Osteoblast (primary cell): ENCODE results near the gene CGRRF1. TPM values are rescaled to one million over a fixed set of nuclear protein-coding genes. Genes with fewer than 3 reads are reported as not detected.

Source experiments
- DNase-seq: peaks from one replicate; pipeline ENCODE4 v3.0.0; 2011; ENCODE audit warnings: low spot score, mixed read lengths; ENCODE audit not compliant: insufficient read length; ENCODE audit errors: missing footprints
- H2AFZ ChIP-seq: 2 replicates; pipeline ENCODE4 v1.6.0; 2011; ENCODE audit warnings: mild to moderate bottlenecking, low read length
- H3K27ac ChIP-seq: 2 replicates; pipeline ENCODE4 v1.5.1; 2011; ENCODE audit warnings: mild to moderate bottlenecking, low read depth, low read length, moderate library complexity
- H3K27me3 ChIP-seq: 2 replicates; pipeline ENCODE4 v1.6.0; 2012; ENCODE audit warnings: mild to moderate bottlenecking, control low read depth, inconsistent platforms, low read length, moderate library complexity; ENCODE audit not compliant: insufficient read depth
- H3K36me3 ChIP-seq: 2 replicates; pipeline ENCODE4 v1.5.1; 2011; ENCODE audit warnings: mild to moderate bottlenecking, low read length, control low read depth, moderate library complexity; ENCODE audit not compliant: insufficient read depth
- H3K4me1 ChIP-seq: 2 replicates; pipeline ENCODE4 v1.5.1; 2011; ENCODE audit warnings: mild to moderate bottlenecking, low read length, control low read depth, moderate library complexity; ENCODE audit not compliant: insufficient read depth
- H3K4me2 ChIP-seq: 2 replicates; pipeline ENCODE4 v1.6.0; 2011; ENCODE audit warnings: mild to moderate bottlenecking, low read length; ENCODE audit not compliant: insufficient read depth
- H3K4me3 ChIP-seq: fragments of 200-600 bp; sonication (generic); 3 replicates; pipeline ENCODE4 v1.5.1; 2012; ENCODE audit warnings: mild to moderate bottlenecking, low read length, inconsistent platforms; ENCODE audit not compliant: insufficient read depth
- H3K79me2 ChIP-seq: 2 replicates; pipeline ENCODE4 v1.6.0; 2012; ENCODE audit warnings: mild to moderate bottlenecking, low read length, control low read depth, inconsistent platforms; ENCODE audit not compliant: insufficient read depth
- H3K9me3 ChIP-seq: 2 replicates; pipeline ENCODE4 v1.5.1; 2011; ENCODE audit warnings: low read depth, low read length, control low read depth
- H4K20me1 ChIP-seq: 2 replicates; pipeline ENCODE4 v1.6.0; 2012; ENCODE audit warnings: mild to moderate bottlenecking, low read length, control low read depth; ENCODE audit not compliant: insufficient read depth
- CTCF ChIP-seq: IDR thresholded peaks from 2 replicates; pipeline ENCODE4 v1.5.1; 2011; ENCODE audit warnings: mild to moderate bottlenecking, low read depth, low read length, moderate library complexity; ENCODE audit errors: extremely low read depth
- total RNA-seq: library from RNA; depleted of rRNA; stranded (reverse); fragments of >200 nt; gene quantifications from 2 replicates; pipeline ENCODE4 v1.2.3, GENCODE V29; 2012

The CGRRF1 gene
- total RNA-seq, 1 donor = 17.4 TPM

- H3K27ac ChIP-seq = no peak overlapping the region
- H3K9me3 ChIP-seq = no peaks in the 10 kb centered on the region
- DNase-seq = no peak
- H3K4me3 ChIP-seq = peak overlapping the region; percentile 96
- peaks cover 17% of the 10 kb centered on the region for H3K4me1 ChIP-seq
- H3K36me3 ChIP-seq = no peaks in the 10 kb centered on the region
- no peak for TF ChIP-seq CTCF
- H2AFZ ChIP-seq = no peak overlapping the region
- peaks cover 6% of the 10 kb centered on the region for H4K20me1 ChIP-seq
- H3K4me2 ChIP-seq = peak overlapping the region; percentile 98
- H3K27me3 ChIP-seq = no peaks in the 10 kb centered on the region
- peaks cover 38% of the 10 kb centered on the region for H3K79me2 ChIP-seq
Observed at GRCh38 chr14:54489731-54490444, 19.8 kb upstream of the CGRRF1 start.

GRCh38 chr14:54490445-54491175 is 19.1 kb upstream of the CGRRF1 start:
- Histone ChIP-seq H3K36me3 (no peaks in the 10 kb centered on the region), H4K20me1 (peaks cover 6% of the 10 kb centered on the region), H3K27me3 (no peaks in the 10 kb centered on the region), H3K79me2 (peaks cover 31% of the 10 kb centered on the region), H3K4me1 (peaks cover 16% of the 10 kb centered on the region), H2AFZ (no peak overlapping the region), H3K4me3 (no peak overlapping the region), H3K4me2 (no peak overlapping the region), H3K27ac (no peak overlapping the region), H3K9me3 (no peaks in the 10 kb centered on the region)
- no peak for TF ChIP-seq CTCF
- no peak for DNase-seq

DNA sequence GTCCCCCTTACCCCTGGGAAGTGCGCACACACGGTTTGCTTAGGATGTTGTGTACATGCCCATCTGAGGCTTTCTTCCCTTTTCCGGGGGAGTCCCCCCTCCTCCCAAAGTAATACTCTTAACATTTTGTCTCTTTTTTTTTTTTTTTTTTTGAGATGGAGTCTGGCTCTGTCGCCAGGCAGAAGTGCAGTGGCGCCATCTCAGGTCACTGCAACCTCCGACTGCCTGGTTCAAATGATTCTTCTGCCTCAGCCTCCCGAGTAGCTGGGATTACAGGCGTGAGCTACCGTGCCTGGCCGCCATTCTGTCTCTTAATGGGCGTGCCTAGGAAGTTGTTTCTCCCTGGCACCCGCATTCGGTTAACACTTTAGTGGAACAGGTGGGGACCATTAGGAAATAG is 16.4 kb upstream of the CGRRF1 start:
- H2AFZ ChIP-seq = peak overlapping the region; percentile 5
- peaks cover 6% of the 10 kb centered on the region for H3K4me1 ChIP-seq
- no peak overlapping the region for H3K27ac ChIP-seq
- no peaks in the 10 kb centered on the region for H3K36me3 ChIP-seq
- H3K4me2 ChIP-seq = no peak overlapping the region
- H3K27me3 ChIP-seq = no peaks in the 10 kb centered on the region
- DNase-seq = no peak
- TF ChIP-seq CTCF = no peak
- H3K4me3 ChIP-seq = no peak overlapping the region
- peaks cover 6% of the 10 kb centered on the region for H3K79me2 ChIP-seq
- H4K20me1 ChIP-seq = no peaks in the 10 kb centered on the region
- no peaks in the 10 kb centered on the region for H3K9me3 ChIP-seq

- H3K4me2 ChIP-seq = no peak overlapping the region
- no peak for DNase-seq
- no peaks in the 10 kb centered on the region for H3K27me3 ChIP-seq
- no peaks in the 10 kb centered on the region for H3K79me2 ChIP-seq
- H3K27ac ChIP-seq = no peak overlapping the region
- no peaks in the 10 kb centered on the region for H3K36me3 ChIP-seq
- H2AFZ ChIP-seq = no peak overlapping the region
- no peaks in the 10 kb centered on the region for H4K20me1 ChIP-seq
- H3K4me1 ChIP-seq = no peaks in the 10 kb centered on the region
- H3K4me3 ChIP-seq = no peak overlapping the region
- H3K9me3 ChIP-seq = no peaks in the 10 kb centered on the region
- no peak for TF ChIP-seq CTCF
Observed at GRCh38 chr14:54497224-54497623, 12.5 kb upstream of the CGRRF1 start.
